Activated naive CD4-positive, alpha-beta T cell treated with Interleukin-2 at 50 U/mL for 16 hours (primary cell): ENCODE measurements around the gene GPR89A.
"Not testable (repeated sequence)": the region's sequence is repeated elsewhere in the genome, so short reads cannot be mapped to it uniquely, and the experiment has no call there.

Experiments
- DNase-seq: peaks from one replicate; pipeline ENCODE4 v3.0.0-alpha.2; 2020

The GPR89A gene

DNA sequence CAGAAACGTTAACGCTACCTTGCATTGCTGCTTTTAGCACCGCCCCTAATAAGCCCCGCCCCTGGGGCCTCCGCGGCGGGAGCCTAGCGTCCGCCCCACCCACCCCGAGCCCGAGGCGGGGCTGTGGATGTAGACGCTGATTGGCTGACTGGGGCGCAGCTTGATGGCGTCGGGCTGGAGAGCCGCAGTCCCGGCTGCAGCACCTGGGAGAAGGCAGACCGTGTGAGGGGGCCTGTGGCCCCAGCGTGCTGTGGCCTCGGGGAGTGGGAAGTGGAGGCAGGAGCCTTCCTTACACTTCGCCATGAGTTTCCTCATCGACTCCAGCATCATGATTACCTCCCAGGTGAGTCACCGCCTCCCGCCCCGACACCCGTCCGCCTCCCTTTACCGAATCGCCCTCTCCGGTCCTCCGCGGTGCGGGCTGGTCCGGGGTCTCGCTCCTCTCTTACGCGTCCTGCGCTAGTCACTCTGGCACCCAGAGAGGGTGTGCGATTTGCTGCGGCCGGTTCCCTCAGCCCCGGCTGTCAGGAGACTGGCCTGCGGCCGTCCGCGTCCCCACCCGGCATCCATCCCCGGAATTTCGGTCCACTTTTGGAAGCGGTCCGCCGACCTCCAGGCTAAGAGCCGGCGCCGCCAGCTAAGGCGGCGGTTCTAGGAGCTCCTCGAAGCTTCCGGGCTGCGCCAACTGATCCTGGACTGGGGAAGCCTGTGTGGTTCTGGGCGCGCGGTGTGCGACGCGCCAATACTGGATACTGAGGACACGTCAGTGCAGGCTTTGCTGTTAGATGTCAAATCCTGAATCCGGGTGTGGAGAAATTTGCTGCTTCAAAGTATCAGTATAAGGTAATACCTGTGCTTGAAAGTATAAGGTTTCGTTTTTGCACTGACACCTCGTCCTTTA is at the start of gene GPR89A:
Gene GPR89A (plus strand): TSS at position 156 of the 901 bp plus-strand sequence. CDS start 146 bp downstream, at position 302.
- DNase-seq = peak; percentile 97

DNA sequence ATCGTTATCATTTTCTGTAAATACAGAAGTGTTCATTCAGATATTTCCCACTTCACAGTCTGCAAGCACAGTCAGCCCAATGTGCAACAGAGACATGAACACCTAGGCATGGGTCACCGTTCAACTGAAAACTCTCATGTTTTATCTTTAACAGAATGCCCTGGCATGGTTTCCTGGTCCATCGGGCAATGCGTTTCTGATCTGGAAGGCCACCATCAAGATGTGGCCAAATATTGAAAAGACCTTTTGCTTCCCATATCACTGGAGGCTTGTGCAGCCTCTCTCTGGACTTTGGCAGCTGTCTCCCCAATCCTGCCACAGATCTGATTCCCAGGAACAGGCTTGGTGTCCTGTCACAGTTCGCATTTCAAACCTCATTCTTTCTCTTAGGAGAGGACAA is 21.0 kb upstream of the GPR89A start:
- DNase-seq = not testable (repeated sequence)

DNA sequence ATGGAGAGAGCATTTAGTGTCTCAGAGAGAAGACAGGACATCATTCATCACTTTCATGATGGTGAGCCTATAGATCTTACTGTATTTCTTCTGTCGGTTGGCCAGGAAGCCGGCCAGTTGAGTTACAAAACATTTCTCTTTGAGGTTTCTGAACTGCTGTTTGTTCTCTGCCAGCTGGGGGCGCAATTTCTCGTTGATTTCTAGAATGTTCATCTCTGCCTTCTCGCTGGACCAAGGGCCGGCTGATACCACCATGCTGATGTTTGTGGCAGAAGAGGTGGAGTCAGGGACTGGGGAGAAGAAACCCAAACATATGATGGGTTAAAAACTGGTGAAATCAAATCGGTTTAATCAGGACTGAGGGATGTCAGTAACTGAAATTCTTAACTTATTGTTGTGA is 17.0 kb upstream of the GPR89A start:
- DNase-seq = peak; percentile 49

DNA sequence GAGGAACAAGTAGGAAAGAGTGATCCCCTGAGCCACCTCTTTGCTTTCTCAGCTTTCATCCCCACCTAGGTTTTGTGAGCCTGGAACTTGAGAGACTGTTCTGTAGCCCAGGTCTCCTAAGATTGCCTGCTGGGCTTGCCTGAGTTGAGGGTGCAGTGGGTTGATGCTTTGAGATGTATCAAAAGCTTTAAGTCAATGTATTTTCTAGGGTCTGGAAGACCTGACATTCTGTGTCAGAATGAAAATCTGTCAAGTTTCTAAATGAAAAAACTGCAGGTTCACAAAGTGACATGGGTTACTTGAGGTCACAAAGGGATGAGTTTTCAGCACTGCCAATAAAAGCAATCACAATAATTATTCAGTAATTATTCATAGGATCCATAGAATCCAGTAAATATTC is 15.4 kb upstream of the GPR89A start:
- DNase-seq = not testable (repeated sequence)

DNA sequence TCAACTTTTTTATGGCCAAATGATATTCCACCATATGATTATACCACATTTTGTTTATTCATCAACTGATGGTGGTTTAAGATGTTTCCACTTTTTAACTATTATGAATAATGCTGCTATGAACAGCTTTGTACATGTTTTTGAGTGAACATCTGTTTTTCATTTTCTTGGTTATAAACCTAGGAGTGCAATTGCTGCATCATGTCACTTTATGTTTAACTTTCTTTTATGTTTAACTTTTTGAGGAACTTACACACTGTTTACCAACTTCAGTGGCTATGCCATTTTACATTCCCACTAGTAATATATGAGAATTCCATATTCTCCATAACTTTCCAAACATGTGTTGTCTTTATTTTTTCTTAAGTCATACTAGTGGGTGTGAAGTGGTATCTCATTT is 12.4 kb upstream of the GPR89A start:
- DNase-seq = not testable (repeated sequence)

DNA sequence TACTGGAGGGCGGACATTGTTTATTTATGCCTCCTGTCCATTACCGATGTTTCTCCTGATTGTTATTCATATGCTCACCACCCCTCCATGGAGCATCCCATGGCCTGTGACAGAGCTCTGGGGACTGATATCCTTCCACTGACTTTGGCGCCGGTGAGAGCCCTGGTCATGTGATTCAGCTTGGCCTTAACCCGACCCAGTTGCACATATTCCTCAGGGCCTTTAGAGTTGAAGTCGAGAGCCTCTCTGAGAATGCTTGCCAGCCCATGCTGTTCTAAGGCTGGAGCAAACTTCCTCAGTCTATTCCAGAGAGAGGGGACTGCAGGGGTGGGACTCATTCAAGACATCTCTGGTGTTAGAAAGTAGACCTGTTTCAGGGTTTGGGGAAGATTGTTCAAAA is 11.6 kb upstream of the GPR89A start:
- not testable (repeated sequence) for DNase-seq

DNA sequence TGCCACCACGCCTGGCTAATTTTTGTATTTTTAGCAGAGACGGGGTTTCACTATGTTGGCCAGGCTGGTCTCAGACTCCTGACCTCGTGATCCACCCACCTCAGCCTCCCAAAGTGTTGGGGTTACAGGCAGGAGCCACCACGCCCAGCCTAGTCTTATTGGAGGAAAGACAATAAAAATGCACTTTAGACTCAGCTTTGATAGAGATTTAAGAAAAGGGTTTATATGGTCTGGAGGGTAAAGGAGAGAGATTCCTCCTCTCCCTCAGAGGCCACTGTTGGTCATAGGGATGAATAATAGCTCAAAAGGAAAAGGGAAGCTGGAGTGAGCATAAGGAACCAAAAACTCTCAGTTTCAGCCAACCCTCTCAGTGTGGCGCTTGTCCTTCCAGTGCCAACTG is 8.4 kb upstream of the GPR89A start:
- not testable (repeated sequence) for DNase-seq

DNA sequence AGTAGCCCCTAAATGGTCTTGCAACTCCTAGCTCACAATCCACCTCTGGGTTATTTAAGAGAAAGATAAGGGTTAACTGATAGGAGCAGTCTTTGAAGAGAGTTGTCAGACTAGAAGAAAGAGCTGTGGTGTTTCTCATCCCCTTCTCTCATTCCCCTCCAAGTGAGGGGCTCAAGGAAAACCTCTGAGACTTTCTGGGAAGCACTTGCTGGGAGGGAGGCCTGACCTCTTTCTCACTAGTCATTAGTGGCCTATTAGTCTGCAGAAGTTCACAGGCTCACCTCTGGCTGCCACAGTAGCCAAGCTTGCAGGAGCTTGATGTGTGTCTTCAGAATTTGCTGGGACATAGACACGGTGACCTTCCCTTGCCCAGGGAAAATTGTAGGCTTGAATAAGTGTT is 6.2 kb upstream of the GPR89A start:
- no peak for DNase-seq

DNA sequence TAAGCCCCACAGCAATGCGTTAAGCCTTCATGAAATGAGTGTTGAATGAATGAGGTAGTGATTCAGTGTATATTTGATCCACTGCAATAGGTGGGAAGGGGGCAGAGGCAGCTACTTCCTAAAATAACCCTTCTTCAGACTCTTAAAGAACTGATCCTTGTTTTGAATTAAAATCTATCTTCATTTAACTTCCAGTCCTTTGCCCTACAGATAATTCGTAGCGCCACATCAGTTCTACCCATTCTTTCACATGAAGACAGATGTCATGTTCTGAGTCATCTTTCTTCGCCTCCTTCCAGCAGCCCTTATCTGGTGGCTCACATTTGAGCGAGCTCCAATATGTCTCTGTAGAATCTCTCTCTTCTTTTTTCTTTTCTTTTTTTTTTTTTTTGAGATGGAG is 948 bp upstream of the GPR89A start:
- not testable (repeated sequence) for DNase-seq

DNA sequence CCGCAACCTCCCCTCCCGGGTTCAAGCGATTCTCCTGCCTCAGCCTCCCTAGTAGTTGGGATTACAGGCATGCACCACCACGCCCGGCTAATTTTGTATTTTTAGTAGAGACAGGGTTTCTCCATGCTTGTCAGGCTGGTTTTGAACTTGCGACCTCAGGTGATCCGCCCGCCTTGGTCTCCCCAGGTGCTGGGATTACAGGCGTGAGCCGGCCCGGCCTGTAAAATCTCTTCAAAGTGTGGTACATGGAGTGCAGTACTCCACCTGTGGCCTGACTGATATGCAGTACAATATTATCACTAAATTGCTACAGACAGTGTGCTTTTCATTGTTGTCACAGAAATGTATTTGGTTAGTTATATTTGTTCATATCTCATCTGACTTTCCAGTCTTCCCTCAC is 499 bp upstream of the GPR89A start:
- not testable (repeated sequence) for DNase-seq

DNA sequence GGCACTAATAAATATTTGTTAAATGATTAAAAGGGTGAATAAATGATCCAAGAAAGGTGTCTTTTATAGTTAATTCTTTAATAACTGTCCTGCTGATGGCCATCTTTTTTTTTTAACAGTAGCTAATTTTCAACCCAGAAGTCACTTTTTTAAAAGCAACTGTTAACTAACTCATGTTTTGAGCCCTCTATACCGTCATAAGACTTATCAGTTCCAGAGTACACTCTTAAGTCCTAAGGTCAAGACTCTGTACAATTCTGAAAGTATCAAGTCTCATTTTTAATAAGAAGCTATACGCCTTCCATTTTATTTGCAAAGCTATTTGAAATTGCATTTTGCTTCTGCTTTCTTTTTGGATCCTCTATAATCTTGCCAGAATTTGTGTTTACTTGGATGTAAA is 3.0 kb downstream of the GPR89A start:
- not testable (repeated sequence) for DNase-seq

DNA sequence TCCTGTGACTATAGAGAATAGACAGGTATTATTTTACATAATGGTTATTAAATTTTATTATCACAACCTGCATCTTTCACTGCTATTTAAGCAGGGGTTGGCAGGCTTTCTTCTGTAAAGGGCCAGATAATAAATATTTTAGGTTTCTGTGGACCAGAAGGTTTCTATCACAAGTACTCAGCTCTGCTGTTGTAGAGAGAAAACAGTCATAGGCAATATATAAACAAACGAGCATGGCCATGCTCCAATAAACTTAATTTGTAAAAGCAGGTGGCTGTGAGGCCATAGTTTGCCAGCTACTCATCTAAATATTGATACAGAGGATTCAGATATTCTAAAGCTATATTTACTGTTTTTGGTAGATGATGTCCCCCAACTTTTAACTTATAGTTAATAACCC is 12.3 kb downstream of the GPR89A start:
- DNase-seq = not testable (repeated sequence)

DNA sequence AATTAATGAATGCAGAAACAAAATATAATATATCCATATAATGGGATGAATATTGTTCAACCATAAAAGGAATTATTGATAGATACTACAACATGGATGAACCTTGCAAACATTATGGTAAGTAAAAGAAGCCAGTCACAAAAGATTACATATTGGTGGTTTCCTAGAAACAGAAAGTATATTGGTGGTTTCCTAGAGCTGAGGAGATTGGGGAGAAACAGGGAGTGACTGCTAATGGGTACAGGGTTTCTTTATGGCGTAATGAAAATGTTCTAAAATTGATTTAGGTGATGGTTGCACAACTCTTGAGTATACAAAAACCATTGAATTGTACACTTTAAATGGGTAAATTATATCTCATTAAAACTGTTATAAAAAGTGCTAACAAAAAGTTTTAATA is 14.4 kb downstream of the GPR89A start:
- not testable (repeated sequence) for DNase-seq

DNA sequence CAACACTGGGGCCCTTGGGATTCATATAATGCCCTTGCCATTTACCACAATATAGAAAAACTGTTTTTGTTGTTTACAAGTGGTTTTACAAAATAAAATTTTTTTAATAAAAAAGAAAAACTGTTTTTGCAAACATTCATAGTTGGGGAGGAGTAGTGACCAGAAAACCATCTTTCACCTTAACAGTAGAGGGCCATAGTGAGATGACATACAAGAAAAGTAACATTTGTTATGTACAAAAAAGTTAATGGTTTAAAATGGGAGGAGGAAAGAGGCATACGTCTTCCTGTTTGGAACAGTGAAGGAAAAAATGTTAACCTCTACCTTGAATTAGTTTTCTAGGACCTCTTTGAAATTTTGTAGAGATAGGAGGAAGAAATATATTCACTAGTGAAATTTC is 28.4 kb downstream of the GPR89A start:
- not testable (repeated sequence) for DNase-seq

DNA sequence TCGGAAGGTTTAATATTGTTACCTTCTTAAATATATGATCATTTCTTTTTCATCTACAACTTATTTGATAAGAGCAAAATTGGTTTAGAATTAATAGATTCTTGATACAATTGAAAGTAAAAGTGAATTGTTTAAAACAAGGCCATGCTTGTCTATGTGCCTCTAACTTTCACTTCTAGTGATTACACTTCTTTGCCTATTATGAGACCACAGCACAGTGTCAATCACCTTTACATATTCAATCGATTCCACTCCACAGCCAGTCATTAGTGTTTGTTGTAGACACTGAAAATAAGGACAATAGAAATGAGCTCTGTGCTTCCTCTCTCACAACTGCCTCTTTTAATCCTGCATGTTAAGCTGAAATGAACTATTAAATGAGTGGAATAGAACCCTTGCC is 34.1 kb downstream of the GPR89A start:
- not testable (repeated sequence) for DNase-seq

DNA sequence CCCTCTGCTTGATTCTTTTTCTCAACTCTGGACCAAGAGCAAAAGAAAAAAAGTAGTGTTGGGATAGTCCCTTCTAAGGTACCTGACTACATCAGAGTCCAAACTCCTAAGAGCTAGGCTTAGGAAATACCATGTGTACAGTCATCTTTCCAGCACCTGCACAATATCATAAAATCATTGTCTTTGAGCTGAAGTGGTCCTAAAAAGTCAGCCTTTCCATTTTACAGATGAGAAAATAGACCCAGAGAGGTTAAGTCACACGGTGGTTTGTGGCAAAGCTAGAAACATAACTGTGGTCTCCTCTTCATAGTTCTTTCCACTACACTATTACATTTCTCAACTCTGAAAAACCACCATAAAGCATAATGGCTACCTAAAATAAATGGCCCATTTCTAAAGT is 36.2 kb downstream of the GPR89A start:
- DNase-seq = not testable (repeated sequence)

DNA sequence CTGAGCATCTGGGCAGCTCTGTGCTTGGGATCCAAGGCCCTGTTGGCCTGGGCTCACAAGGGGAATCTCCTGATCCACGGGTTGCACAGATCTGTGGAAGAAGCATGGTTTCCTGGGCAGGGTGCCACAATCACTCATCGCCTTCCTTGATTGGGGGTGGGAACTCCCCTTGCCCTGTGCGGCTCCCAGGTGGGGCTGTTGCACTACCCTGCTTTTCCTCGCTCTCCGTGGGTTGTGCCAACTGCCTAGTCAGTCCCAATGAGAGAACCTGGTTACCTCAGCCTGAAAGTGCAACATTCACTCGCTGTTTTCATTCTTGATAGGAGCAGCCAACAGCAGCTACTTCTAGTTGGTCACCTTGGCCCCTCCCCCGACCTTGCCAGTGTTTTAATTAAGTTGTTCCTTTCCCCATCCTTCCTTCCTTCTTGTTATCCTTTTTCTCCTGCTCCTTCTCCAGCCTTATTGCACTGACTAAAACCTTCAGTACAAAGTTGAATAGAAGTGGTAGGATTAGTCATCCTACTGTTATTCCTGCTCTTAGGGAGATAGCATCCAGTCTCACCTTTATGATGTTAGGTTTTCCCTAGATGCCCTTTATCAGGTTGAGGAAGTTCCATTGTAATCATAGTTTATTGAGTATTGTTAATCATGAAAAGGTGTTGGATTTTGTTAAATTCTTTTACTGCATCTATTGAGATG is 48.6 kb downstream of the GPR89A start:
- DNase-seq = not testable (repeated sequence)

DNA sequence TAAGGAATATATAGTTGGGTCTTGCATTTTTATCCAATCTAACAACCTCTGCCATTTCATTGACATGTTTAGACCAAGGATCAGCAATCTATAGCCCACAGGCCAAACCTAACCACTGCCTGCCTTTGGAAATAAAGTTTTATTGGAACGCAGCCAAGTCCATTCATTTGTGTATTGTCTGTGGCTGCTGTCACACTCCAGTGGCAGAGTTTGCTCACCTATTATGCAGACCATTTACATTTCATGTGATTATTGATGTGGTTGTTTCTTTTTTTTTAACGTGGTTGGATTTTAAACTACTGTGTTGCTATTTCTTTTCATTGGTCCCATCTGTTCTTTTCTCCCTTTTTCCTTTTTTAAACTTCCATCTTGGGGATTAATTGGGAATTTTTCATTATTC is 54.7 kb downstream of the GPR89A start:
- not testable (repeated sequence) for DNase-seq

DNA sequence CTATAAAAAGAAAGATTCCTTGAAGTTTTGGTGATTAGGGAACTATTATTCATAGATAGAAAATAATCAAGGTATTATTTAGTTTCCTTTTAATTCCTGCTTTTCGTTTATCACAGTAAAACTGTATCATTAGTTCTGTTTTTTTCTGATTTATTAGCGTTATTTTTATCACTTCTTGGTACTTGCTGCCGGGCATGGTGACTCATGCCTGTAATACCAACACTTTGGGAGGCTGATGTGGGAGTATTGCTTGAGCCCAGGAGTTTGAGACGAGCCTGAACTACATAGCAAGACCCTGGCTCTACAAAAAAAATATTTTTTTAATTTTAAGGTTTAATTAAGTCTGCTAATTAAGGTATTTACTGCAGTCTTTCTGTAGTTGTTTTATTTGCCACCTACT is 57.2 kb downstream of the GPR89A start:
- DNase-seq = not testable (repeated sequence)

DNA sequence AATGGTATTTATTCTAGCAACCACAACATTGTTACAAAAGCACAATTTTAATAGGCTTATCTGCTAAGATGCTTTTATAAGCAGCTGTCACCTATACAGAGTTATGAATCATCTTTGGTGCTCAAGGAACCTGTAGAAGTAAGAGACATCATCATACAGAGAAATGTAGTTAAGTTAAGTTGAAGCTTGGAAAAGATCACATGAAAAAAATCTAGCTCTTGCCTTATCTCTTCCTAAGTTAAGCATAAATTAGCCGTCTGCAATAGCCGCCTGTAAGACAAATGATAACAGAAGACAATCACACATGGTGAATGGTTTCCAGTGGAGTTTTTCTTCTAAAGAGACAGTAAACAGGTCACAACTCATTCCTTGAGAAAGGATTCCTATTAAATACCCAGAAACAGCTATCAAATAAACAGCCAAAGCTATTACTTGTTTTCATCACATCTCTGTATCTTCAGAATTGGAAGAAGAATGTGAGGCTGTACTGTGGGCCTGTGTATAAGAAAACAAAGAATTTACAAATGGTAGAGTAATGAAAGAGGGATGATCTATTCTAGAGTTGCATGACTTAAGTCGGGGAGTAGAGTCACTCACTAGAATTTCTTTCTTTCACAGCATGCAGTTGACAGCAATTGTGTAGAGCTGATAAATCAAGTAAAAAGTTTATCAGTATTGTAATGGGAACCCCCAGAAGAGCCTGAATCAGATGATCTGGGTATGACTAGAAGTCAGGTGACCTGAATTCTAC is 63.4 kb downstream of the GPR89A start:
- DNase-seq = not testable (repeated sequence)

DNA sequence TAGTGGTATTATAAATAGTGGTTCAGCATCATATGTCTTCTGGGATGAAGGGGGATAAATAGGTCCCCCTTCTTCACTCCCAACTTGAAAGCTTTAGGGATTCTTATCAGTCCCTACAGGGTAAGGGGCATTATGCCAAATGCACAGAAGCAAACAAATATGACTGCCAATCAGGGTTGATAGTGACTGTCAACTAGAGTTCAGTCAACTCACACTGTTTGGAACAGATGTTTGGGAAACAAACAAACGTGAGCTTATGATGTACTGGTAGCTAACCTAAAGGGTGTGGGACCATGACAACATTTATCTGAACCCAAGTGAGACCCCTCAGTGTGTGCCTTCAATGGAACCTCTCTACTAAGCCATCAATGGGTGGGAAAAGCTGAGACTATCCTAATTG is 65.4 kb downstream of the GPR89A start:
- not testable (repeated sequence) for DNase-seq

DNA sequence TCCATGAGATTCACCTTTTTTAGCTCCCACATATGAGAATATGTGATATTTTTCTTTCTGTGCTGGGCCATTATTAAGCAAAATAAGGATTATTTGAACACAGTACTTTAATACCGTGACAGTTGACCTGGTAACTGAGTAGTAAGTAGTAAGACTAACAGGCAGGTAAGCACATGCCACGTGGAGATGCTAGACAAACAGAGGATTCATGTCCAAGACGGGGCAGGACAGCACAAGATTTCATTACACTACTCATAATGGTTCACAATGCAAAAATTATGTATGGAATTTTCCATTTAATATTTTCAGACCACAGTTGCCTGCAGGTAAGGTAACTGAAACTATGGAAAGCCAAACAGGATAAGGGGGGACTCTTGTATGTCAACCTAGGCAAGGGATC is 77.1 kb downstream of the GPR89A start:
- DNase-seq = not testable (repeated sequence)

DNA sequence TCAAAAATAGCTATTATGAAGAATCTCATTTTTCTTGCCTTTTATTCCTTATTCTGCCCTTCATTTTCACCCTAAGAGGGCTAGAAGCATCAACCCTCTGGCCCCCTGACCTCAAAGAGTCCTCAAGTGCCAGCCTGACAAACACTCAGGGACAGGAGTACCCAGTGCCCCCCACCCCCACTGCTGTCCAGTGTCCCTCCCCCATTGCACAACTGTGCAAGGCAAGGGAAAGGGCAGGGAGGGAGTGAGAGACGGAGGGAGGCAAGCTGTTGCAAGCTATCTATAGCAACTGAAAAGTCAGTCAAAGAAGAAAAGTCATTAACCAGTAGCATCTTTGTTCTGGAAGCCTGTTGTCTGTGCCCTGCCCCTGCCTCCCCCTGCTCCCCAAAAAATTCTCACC is 78.3 kb downstream of the GPR89A start:
- DNase-seq = not testable (repeated sequence)
